ENCODE measurements around the gene SKAP1. TPM values are rescaled to one million over a fixed set of nuclear protein-coding genes. Genes with fewer than 3 reads are reported as not detected.

The SKAP1 gene
- total RNA-seq, 4 donors from 2014 or later: 1.1 to 12.1 (median 1.8) TPM; not detected in 1

- Histone ChIP-seq H3K27me3 (no peaks in the 10 kb centered on the region), H3K36me3 (peaks cover 0 to 1% of the 10 kb centered on the region in 2 donors), H3K4me3 (no peak overlapping the region), H3K4me1 (peaks cover 0 to 7% (median 0%) of the 10 kb centered on the region in 3 donors), H3K27ac (peak overlapping the region in 1 of 4 donors; percentile 15), H3K9me3 (no peaks in the 10 kb centered on the region)
- WGBS, 2 donors (ENCODE audit: low coverage in 1 of 2): 81% methylated on average over 3 of the region's 5 CpGs; no CpG with 5 or more reads in 1 of the 2 donors
- peak; percentile 57 for ATAC-seq
- no peak for TF ChIP-seq CTCF (IDR thresholded peaks at IDR 0.05)
These were observed 297.6 kb downstream of the SKAP1 start for GRCh38 chr17:48132385-48132784.

GRCh38 chr17:48131216-48131824 is 298.7 kb downstream of the SKAP1 start:
- ATAC-seq: peak; percentile 70
- TF ChIP-seq CTCF (IDR thresholded peaks at IDR 0.05) (peak; percentile 81 to 85 (median 82)), EP300 (IDR thresholded peaks at IDR 0.05) (no peak)
- peaks cover 0 to 7% (median 0%) of the 10 kb centered on the region in 3 donors for H3K4me1 ChIP-seq
- peaks cover 0 to 12% of the 10 kb centered on the region in 2 donors for H3K36me3 ChIP-seq
- H3K27ac ChIP-seq: no peak overlapping the region
- WGBS, 2 donors (ENCODE audit: low coverage in 1 of 2): 0 to 25% methylated on average over 2 to 3 of the region's 4 CpGs
- H3K9me3 ChIP-seq: no peaks in the 10 kb centered on the region
- H3K27me3 ChIP-seq: no peaks in the 10 kb centered on the region
- no peak overlapping the region for H3K4me3 ChIP-seq

GRCh38 chr17:48129981-48130380 is 300.0 kb downstream of the SKAP1 start:
- peaks cover 0 to 25% of the 10 kb centered on the region in 2 donors for H3K36me3 ChIP-seq
- WGBS, 2 donors (ENCODE audit: low coverage in 1 of 2): 45 to 52% methylated on average over 3 to 5 of the region's 5 CpGs
- H3K27me3 ChIP-seq: no peaks in the 10 kb centered on the region
- no peak overlapping the region for H3K4me3 ChIP-seq
- H3K4me1 ChIP-seq: peaks cover 0 to 7% (median 0%) of the 10 kb centered on the region in 3 donors
- no peaks in the 10 kb centered on the region for H3K9me3 ChIP-seq
- no peak overlapping the region for H3K27ac ChIP-seq
- TF ChIP-seq CTCF (IDR thresholded peaks at IDR 0.05) (no peak), POLR2A (IDR thresholded peaks at IDR 0.05) (no peak), EP300 (IDR thresholded peaks at IDR 0.05) (no peak), POLR2AphosphoS5 (IDR thresholded peaks at IDR 0.05) (no peak)
- no peak for ATAC-seq

- H3K27ac ChIP-seq: no peak overlapping the region
- 43 to 51% methylated on average over 5 of the region's 5 CpGs for WGBS, 2 donors (ENCODE audit: low coverage in 1 of 2)
- ATAC-seq: no peak
- no peaks in the 10 kb centered on the region for H3K27me3 ChIP-seq
- TF ChIP-seq POLR2A (IDR thresholded peaks at IDR 0.05) (no peak), POLR2AphosphoS5 (IDR thresholded peaks at IDR 0.05) (no peak), CTCF (IDR thresholded peaks at IDR 0.05) (no peak), EP300 (IDR thresholded peaks at IDR 0.05) (no peak)
- H3K4me3 ChIP-seq: no peak overlapping the region
- H3K9me3 ChIP-seq: no peaks in the 10 kb centered on the region
- H3K4me1 ChIP-seq: peaks cover 0 to 7% (median 0%) of the 10 kb centered on the region in 3 donors
- H3K36me3 ChIP-seq: peaks cover 0 to 41% of the 10 kb centered on the region in 2 donors
These were observed 301.6 kb downstream of the SKAP1 start for GRCh38 chr17:48128400-48128799.

GRCh38 chr17:48127371-48128051 is 302.5 kb downstream of the SKAP1 start:
- Histone ChIP-seq H3K36me3 (peaks cover 0 to 50% of the 10 kb centered on the region in 2 donors), H3K9me3 (no peaks in the 10 kb centered on the region), H3K4me3 (no peak overlapping the region), H3K27ac (no peak overlapping the region), H3K27me3 (no peaks in the 10 kb centered on the region), H3K4me1 (peaks cover 0 to 7% (median 0%) of the 10 kb centered on the region in 3 donors)
- ATAC-seq: no peak
- WGBS, 2 donors (ENCODE audit: low coverage in 1 of 2): 67 to 82% methylated on average over 3 to 6 of the region's 9 CpGs
- TF ChIP-seq POLR2A (IDR thresholded peaks at IDR 0.05) (no peak), EP300 (IDR thresholded peaks at IDR 0.05) (no peak)

Data from gastroesophageal sphincter (tissue), 4 donors.